ENCODE data around the gene RERGL. TPM values are rescaled to one million over a fixed set of nuclear protein-coding genes. Genes with fewer than 3 reads are reported as not detected.

The RERGL gene
- total RNA-seq, 1 donor from 2014 or later = 0.34 TPM

Other genes starting within 250 kb of the RERGL start
- 1.0 and 3.0 TPM in 2 replicates for gene PIK3C2G, start 171.3 kb upstream of the RERGL start, total RNA-seq